ENCODE results near the gene KAT2B.
A peak's percentile ranks its signal among the peaks of the same experiment; 100 is the strongest.

KAT2B gene

DNA sequence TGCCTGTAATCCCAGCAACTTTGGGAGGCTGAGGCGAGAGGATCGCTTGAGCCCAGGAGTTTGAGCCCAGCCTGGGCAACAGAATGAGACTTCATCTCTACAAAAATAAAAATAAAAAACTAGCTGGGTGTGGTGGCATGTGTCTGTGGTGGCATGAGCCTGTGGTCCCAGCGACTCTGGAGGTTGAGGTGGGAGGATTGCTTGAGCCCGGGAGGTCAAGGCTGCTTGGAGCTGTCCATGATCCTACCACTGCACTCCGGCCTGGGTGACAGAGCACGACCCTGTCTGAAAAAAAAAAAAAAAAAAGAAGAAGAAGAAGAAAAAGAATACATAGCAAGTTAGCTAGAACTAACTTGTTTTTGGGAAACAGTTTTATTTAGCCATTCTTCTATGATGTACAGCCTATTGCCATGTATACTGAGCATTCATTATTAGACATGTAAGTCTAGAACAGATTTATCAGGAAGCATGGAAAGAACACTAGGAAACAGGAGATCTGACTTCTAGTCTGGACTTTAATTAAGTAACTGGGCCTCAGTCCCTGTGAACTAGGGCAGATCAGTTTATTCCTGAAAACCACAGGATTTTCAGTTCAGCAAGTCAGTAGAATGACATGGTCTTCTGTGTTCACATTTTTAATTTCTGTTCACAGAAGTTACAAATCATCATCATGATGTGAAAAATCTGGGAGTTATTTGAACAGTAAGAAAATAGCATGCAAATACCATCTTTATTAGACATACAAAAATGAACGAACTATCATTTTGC lies 65.5 kb downstream of the KAT2B start:
- no peaks in the 10 kb centered on the region for H3K9me3 Mint-ChIP-seq
- peaks cover 2% of the 10 kb centered on the region for H3K36me3 Mint-ChIP-seq
- H3K4me3 Mint-ChIP-seq = no peak overlapping the region
- H3K27ac Mint-ChIP-seq = peak overlapping the region; percentile 24
- ATAC-seq (ENCODE audit: low read depth) (no peak), DNase-seq (ENCODE audit: low spot score in 2 of 2) (no peak)
- peaks cover 6% of the 10 kb centered on the region for H3K4me1 Mint-ChIP-seq
- H3K27me3 Mint-ChIP-seq = no peaks in the 10 kb centered on the region

DNA sequence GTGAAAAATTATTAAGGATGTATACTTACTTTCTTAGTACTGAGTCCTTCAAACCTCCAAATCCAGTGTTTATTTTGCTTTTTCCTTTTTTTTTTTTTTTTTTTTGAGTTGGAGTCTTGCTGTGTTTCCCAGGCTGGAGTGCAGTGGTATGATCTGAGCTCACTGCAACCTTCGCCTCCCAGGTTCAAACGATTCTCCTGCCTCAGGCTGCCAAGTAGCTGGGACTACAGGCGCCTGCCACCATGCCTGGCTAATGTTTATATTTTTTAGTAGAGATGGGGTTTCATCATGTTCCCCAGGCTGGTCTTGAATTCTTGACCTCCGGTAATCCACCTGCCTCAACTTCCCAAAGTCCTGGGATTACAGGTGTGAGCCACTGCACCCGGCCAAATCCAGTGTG lies 67.5 kb downstream of the KAT2B start:
- Mint-ChIP-seq H3K4me3 (no peak overlapping the region), H3K27ac (no peak overlapping the region), H3K9me3 (no peaks in the 10 kb centered on the region), H3K4me1 (peaks cover 6% of the 10 kb centered on the region), H3K27me3 (no peaks in the 10 kb centered on the region), H3K36me3 (peaks cover 6% of the 10 kb centered on the region)
- no peak for DNase-seq (ENCODE audit: low spot score in 2 of 2)
- no peak for ATAC-seq (ENCODE audit: low read depth)

DNA sequence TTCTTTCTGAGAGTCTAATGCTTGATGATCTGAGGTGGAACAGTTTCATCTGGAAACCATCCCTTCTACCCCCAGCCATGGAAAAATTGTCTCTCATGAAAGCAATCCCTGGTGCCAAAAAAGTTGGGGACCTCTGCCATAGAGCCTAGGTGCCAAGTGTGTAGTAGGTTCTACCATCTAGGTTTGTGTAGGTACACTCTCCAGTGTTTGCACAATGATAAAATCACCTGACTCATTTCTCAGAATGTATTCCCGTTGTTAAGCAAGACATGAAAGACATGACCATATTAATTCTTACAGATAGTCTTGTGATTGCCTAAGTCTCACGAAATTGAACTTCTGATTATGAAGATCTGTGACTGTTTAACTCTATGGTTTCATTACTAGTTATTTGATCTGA lies 68.6 kb downstream of the KAT2B start:
- Mint-ChIP-seq H3K9me3 (no peaks in the 10 kb centered on the region), H3K27ac (no peak overlapping the region), H3K4me3 (no peak overlapping the region), H3K36me3 (peaks cover 12% of the 10 kb centered on the region), H3K27me3 (no peaks in the 10 kb centered on the region), H3K4me1 (peaks cover 6% of the 10 kb centered on the region)
- no peak for DNase-seq (ENCODE audit: low spot score in 2 of 2)
- no peak for ATAC-seq (ENCODE audit: low read depth)

DNA sequence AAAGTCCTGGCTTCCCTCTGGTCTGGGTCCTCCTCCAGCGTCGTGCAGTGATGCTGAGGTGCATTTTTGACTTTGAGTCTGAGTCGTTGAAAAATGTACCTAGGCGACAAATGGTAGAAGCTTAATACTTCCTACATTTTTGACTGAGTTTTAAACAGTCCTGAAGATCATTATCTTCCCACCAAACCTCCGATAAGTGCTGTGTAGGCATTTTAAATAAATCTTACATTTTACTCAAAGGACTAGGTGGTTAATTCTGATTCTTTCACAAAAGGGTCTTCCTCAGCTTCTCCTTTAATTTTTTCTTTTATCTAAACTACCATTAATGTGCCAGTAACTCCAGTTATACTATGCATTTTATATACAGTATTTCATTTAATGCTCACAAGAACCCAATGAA lies 70.6 kb downstream of the KAT2B start:
- Mint-ChIP-seq H3K4me1 (peaks cover 5% of the 10 kb centered on the region), H3K36me3 (peaks cover 22% of the 10 kb centered on the region), H3K9me3 (no peaks in the 10 kb centered on the region), H3K27ac (no peak overlapping the region), H3K27me3 (no peaks in the 10 kb centered on the region), H3K4me3 (no peak overlapping the region)
- DNase-seq (ENCODE audit: low spot score in 2 of 2) (no peak), ATAC-seq (ENCODE audit: low read depth) (no peak)

DNA sequence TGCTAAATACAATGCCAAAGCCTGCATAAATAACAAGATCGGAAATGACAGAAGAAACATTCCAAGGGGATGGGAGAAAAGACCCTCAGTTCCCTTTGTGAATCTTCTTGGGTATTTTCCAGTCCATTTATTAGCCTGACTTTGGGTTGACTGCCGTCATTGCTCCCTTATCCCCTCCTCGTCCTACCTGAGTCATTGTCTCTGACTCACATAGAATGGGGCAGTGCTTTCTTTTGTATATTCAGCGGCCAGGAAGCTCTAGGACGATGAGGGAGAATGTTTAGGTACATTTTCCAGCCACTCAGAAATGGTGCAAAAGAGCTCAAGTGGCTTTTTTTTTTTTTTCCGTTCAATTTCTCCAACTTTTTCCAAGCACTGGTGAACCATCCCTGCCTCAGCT lies 71.6 kb downstream of the KAT2B start:
- no peak for ATAC-seq (ENCODE audit: low read depth)
- Mint-ChIP-seq H3K9me3 (no peaks in the 10 kb centered on the region), H3K36me3 (peaks cover 28% of the 10 kb centered on the region), H3K27ac (no peak overlapping the region), H3K27me3 (no peaks in the 10 kb centered on the region), H3K4me3 (no peak overlapping the region), H3K4me1 (peaks cover 5% of the 10 kb centered on the region)
- no peak for DNase-seq (ENCODE audit: low spot score in 2 of 2)

DNA sequence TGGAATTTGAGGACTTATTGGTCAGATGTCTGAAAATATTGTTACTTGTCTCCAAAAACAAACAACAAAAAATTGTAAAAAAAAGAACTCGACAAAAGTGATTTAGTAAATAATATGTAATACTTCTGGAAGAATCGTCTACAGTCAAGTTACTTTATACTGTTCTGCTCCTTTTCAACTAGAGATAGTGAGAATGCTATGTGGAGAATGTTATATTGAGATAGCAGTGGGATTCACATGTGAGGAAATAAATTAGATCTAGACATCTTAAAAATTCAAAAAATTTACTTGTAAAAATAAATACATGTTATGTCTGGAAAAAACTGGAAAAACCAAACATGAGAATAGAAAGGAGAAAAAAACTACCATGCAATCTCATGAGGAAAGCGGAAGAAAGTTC lies 80.8 kb downstream of the KAT2B start:
- DNase-seq (ENCODE audit: low spot score in 2 of 2) (no peak), ATAC-seq (ENCODE audit: low read depth) (no peak)
- H3K9me3 Mint-ChIP-seq = no peaks in the 10 kb centered on the region
- H3K4me1 Mint-ChIP-seq = peaks cover 8% of the 10 kb centered on the region
- no peak overlapping the region for H3K4me3 Mint-ChIP-seq
- H3K36me3 Mint-ChIP-seq = peaks cover 54% of the 10 kb centered on the region
- no peak overlapping the region for H3K27ac Mint-ChIP-seq
- H3K27me3 Mint-ChIP-seq = no peaks in the 10 kb centered on the region

DNA sequence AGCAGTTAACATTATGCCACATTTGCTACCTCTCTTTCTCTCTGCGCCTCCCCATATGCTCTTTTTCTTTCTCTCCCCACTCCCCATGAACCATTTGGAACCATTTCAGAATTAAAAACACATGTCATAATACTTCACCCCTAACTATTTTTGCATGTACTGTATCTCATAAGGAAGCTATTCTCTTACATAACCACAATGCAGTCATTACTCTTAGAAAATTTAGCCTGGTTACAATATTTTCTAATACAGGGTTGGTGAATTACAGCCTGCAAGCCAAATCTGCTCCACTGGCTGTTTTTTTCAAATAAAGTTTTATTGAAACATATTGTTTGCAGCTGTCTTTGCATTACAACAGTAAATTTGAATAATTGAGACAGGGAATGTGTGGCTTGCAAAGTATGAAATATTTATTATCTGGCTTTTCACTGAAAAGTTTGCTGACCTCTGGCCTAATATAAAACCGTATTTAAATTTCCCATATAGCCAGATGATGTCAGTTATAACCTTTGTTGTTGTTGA lies 82.9 kb downstream of the KAT2B start:
- Mint-ChIP-seq H3K27ac (peak overlapping the region; percentile 67), H3K36me3 (peaks cover 46% of the 10 kb centered on the region), H3K9me3 (no peaks in the 10 kb centered on the region), H3K27me3 (no peaks in the 10 kb centered on the region), H3K4me1 (peaks cover 19% of the 10 kb centered on the region), H3K4me3 (no peak overlapping the region)
- no peak for DNase-seq (ENCODE audit: low spot score in 2 of 2)
- no peak for ATAC-seq (ENCODE audit: low read depth)

DNA sequence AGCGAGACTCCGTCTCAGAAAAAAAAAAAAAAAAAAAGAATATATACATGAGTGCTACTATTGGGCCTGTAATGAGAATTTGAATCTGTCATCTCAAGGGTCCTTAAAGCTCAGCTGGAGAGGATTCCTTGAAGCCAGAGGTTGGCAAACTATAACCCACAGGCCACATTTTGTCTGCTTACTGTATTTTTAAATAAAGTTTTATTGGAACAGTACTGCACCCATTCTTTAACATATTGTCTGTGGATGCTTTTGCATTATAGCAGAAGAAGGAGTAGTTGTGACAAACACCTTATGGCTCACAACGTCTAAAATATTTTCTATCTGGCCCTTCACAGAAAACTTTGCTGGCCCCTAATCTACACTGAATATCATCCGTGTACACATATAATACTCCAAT lies 85.0 kb downstream of the KAT2B start:
- no peaks in the 10 kb centered on the region for H3K9me3 Mint-ChIP-seq
- peak overlapping the region; percentile 73 for H3K4me3 Mint-ChIP-seq
- ATAC-seq (ENCODE audit: low read depth) (no peak), DNase-seq (ENCODE audit: low spot score in 2 of 2) (no peak)
- H3K36me3 Mint-ChIP-seq = peaks cover 40% of the 10 kb centered on the region
- H3K27me3 Mint-ChIP-seq = no peaks in the 10 kb centered on the region
- H3K27ac Mint-ChIP-seq = peak overlapping the region; percentile 98
- peaks cover 19% of the 10 kb centered on the region for H3K4me1 Mint-ChIP-seq

DNA sequence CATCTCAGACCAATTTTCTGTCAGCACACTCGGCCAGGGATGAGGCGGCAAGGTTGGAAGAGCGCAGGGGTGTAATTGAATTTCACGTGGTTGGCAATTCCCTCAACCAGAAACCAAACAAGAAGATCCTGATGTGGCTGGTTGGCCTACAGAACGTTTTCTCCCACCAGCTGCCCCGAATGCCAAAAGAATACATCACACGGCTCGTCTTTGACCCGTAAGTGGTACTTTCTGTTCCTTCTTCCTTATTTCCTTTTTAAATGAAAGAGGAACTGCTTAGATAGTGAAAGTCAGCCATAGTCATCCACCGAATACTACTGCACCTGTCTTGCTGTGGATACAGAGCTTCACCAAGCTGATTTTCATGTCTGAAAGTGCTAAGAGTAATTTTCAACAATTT lies 85.7 kb downstream of the KAT2B start:
- H3K4me3 Mint-ChIP-seq = peak overlapping the region; percentile 73
- H3K27me3 Mint-ChIP-seq = no peaks in the 10 kb centered on the region
- H3K36me3 Mint-ChIP-seq = peaks cover 43% of the 10 kb centered on the region
- no peaks in the 10 kb centered on the region for H3K9me3 Mint-ChIP-seq
- DNase-seq (ENCODE audit: low spot score in 2 of 2) (peak; percentile 38 to 68), ATAC-seq (ENCODE audit: low read depth) (peak; percentile 95)
- peaks cover 19% of the 10 kb centered on the region for H3K4me1 Mint-ChIP-seq
- H3K27ac Mint-ChIP-seq = peak overlapping the region; percentile 98

DNA sequence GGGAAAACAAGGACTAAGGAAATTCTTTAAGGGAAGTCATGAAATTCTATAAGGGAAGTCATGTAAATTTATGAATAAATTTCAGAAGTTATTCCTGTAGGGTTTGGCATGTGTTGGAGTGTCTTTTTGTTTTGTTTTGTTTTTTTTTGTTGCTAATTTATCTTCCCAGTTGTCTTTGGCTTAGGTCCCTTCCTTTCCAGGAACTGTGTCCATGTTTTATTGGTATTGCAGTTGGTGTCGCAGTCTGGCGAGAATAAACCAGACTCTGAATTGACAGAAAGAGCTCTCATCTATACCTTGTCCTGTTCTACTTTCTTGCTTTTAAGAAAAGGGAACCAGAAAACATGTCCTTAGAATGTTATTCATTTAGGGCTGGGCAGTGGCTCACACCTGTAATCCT lies 88.1 kb downstream of the KAT2B start:
- Mint-ChIP-seq H3K4me1 (peaks cover 17% of the 10 kb centered on the region), H3K27ac (peak overlapping the region; percentile 98), H3K9me3 (no peaks in the 10 kb centered on the region), H3K36me3 (peaks cover 29% of the 10 kb centered on the region), H3K27me3 (no peaks in the 10 kb centered on the region), H3K4me3 (no peak overlapping the region)
- ATAC-seq (ENCODE audit: low read depth) (no peak), DNase-seq (ENCODE audit: low spot score in 2 of 2) (no peak)

DNA sequence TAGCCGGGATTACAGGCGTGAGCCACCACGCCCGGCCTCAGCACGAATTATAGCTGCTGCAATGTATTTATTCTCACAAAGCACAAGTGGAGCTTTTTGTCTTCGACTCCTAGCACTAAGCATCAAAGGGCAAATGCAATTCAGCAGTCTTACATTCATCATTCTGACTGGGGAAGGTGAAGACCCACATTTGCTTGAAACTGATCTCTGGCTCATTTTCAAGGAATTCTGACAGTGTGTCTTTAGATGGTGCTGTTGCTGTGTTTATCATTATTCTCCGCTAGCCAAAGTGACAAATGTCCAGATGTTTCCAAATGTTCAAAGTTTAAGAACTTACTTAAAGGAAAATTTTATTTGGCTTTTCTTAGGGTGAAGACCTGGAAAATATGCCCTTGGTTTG lies 89.9 kb downstream of the KAT2B start:
- ATAC-seq (ENCODE audit: low read depth) = no peak
- Mint-ChIP-seq H3K4me3 (no peak overlapping the region), H3K4me1 (peaks cover 17% of the 10 kb centered on the region), H3K27me3 (no peaks in the 10 kb centered on the region), H3K27ac (no peak overlapping the region), H3K9me3 (no peaks in the 10 kb centered on the region), H3K36me3 (peaks cover 25% of the 10 kb centered on the region)
- DNase-seq (ENCODE audit: low spot score in 2 of 2) = no peak

DNA sequence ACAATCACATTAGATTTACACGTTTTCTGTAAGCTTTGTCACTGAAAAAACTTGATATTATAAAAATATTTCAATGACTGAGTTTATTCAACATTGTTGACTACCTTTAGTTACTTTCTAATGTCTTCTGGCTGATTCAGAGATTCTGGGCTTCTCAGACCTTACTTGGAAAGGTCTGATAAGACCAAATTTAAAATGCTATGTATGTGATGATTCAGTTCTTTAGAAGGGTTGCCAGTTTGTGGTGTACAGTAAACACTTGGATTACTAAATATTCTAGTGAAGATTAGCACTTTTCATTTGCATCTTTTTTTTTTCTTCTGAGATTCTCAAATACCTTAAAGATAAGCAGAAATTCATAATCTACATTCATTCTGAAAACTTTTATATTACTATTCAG lies 96.0 kb downstream of the KAT2B start:
- no peak for DNase-seq (ENCODE audit: low spot score in 2 of 2)
- H3K36me3 Mint-ChIP-seq = peaks cover 24% of the 10 kb centered on the region

DNA sequence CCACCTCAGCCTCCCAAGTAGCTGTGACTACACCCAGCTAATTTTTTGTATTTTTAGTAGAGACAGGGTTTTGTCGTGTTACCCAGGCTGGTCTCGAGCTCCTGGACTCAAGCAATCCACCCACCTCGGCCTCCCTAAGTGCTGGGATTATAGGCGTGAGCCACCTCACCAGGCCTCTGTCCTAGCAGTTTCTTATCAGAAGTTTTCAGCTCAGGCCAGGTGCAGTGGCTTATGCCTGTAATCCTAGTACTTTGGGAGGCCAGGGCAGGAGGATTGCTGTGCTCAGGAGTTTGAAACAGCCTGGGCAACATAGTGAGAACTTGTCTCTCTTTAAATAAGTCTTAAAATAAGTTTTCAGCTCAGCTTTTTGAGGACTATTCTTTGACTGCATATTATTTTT lies 97.4 kb downstream of the KAT2B start:
- H3K9me3 Mint-ChIP-seq = peaks cover 2% of the 10 kb centered on the region
- no peaks in the 10 kb centered on the region for H3K27me3 Mint-ChIP-seq
- peaks cover 2% of the 10 kb centered on the region for H3K4me1 Mint-ChIP-seq
- DNase-seq (ENCODE audit: low spot score in 2 of 2) (no peak), ATAC-seq (ENCODE audit: low read depth) (no peak)
- no peak overlapping the region for H3K27ac Mint-ChIP-seq
- no peak overlapping the region for H3K4me3 Mint-ChIP-seq
- H3K36me3 Mint-ChIP-seq = peaks cover 31% of the 10 kb centered on the region

More for the DNA sequence above, 96.0 kb downstream of the KAT2B start:
- Mint-ChIP-seq H3K4me1 (peaks cover 2% of the 10 kb centered on the region), H3K27ac (no peak overlapping the region), H3K9me3 (no peaks in the 10 kb centered on the region), H3K4me3 (no peak overlapping the region), H3K27me3 (no peaks in the 10 kb centered on the region)
- ATAC-seq (ENCODE audit: low read depth) = no peak

DNA sequence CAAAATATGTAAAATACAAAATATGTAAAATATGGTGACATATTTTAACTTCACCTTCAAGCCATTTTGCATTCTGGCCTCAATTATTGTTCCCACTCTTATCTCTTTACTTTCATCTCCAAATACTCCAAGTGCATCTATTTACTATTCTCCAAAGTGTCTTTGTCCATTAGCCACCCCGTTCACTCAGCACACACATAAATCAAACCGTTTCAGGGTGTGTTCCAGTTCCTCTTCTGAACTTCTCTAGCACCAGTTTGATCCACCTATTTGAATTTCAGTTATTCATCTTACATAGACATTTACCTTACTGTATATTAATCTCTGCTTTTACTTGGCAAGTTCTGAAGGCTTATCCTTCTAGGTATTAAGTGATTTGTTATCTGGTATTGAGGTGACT lies 100.6 kb downstream of the KAT2B start:
- H3K9me3 Mint-ChIP-seq = peaks cover 5% of the 10 kb centered on the region
- no peak for DNase-seq (ENCODE audit: low spot score in 2 of 2)
- no peak overlapping the region for H3K4me3 Mint-ChIP-seq
- peaks cover 2% of the 10 kb centered on the region for H3K4me1 Mint-ChIP-seq
- H3K36me3 Mint-ChIP-seq = peaks cover 34% of the 10 kb centered on the region
- no peak for ATAC-seq (ENCODE audit: low read depth)
- no peak overlapping the region for H3K27ac Mint-ChIP-seq
- H3K27me3 Mint-ChIP-seq = no peaks in the 10 kb centered on the region

DNA sequence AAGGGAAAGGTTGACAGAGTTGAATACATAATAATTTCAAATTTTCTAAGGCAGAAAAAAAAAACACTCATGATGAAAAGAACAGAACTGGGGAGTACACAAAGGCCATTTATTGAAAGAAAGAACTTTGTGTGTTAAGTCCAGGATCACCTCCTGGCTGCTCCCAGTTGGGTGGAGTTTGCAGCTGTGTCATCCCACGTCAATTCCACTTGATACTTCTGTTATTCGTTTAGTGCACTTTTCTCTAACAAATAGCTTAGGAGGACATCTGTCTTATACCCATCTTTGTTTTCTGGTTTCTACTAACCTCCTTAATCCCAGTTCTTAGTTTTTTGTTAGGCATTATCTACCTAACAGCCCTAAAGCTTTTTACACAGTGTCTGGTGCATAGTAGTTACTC lies 101.1 kb downstream of the KAT2B start:
- no peak overlapping the region for H3K27ac Mint-ChIP-seq
- no peak overlapping the region for H3K4me3 Mint-ChIP-seq
- peaks cover 5% of the 10 kb centered on the region for H3K9me3 Mint-ChIP-seq
- no peak for ATAC-seq (ENCODE audit: low read depth)
- DNase-seq (ENCODE audit: low spot score in 2 of 2) = no peak
- peaks cover 2% of the 10 kb centered on the region for H3K4me1 Mint-ChIP-seq
- H3K27me3 Mint-ChIP-seq = no peaks in the 10 kb centered on the region
- H3K36me3 Mint-ChIP-seq = peaks cover 34% of the 10 kb centered on the region
